HS-5 (cell line): ENCODE results near the gene LPIN2.
"Not testable (repeated sequence)": the region's sequence is repeated elsewhere in the genome, so short reads cannot be mapped to it uniquely, and the experiment has no call there.

ENCODE experiments used
- DNase-seq: peaks from one replicate; pipeline ENCODE4 v3.0.0-alpha.2; 2012; ENCODE audit warnings: low read depth

Gene LPIN2

DNA sequence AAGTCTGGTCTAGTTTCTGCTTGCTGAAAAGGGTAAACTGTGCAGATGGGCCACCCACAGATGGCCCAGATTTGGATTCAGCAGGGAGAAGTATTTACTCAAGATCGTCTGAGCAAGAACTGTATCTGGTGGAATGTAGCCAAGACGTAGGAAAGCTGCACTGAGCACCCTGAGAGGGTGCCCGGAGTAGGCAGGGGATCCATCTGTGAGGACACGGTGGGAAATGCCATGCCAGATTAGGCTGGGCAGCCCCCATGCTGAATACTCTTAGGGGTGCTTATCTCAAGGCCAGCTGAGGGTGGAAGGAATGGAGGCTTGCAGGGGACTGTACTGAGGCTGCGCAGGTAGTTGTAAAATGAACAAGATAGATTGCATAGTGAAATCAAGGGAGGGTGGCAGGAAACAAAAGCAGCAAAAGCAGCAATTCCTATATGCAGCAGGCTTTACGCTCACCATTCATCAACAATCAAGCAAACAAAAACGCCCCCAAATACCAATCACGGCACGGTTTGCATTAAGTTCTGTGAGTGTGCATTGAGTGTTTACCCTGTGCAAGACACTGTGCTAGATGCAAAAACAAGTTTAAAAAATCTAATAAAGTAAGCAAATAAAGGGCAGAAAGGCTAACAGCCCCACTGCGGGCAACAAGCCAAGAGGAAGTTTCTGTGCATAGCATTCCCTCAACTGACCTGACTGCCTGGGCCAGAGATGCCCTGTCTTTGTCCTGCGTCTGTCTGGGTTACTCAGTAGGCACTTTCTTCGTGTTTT is 32.2 kb upstream of the LPIN2 start:
- DNase-seq, result no peak

GRCh38 chr18:3042379-3042778 is 29.4 kb upstream of the LPIN2 start:
- DNase-seq, result no peak

GRCh38 chr18:3041843-3042242 is 28.9 kb upstream of the LPIN2 start:
- no peak for DNase-seq

GRCh38 chr18:3040881-3041280 is 27.9 kb upstream of the LPIN2 start:
- no peak for DNase-seq

DNA sequence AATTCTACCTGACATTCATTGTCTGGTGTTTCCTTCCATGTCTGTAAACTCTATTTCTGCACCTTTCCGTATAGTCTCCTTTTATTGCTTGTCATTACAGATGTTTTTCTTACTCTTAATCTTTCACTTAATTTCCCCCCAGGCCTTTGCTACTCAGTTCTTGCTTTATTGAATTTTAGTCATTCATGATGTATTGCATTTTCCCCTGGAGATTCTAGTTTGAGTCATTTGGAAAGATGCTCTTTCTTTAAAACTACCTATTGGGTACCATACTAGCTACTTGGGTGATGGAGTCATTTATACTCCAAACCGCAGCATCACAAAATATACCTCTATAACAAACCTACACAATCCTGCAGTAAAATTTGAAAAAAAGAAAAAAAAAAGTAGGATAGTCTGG is 27.2 kb upstream of the LPIN2 start:
- no peak for DNase-seq

DNA sequence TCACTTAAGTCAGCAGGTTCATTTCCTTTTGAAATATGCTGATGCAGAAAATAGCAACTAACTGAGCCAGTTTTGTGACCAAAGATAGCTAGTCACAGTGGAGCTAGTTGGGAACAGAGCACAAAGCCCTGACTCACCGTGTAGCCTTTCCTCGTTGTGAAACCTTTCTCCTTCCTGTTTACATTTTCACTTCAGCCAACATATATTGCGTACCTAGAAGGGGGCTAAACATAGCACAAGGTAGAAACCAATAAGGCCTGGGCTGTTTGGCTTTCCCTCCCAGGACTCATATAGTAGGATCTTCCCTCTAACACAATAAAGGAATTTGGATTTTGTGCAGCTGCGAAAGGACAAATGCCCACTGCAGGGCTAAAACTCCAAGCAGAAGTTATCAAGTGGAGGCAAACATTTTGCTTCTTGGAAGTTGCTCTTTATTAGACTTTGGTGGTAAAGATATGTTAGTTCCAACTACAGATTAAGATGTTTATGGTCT is 24.5 kb upstream of the LPIN2 start:
- peak; percentile 40 for DNase-seq

DNA sequence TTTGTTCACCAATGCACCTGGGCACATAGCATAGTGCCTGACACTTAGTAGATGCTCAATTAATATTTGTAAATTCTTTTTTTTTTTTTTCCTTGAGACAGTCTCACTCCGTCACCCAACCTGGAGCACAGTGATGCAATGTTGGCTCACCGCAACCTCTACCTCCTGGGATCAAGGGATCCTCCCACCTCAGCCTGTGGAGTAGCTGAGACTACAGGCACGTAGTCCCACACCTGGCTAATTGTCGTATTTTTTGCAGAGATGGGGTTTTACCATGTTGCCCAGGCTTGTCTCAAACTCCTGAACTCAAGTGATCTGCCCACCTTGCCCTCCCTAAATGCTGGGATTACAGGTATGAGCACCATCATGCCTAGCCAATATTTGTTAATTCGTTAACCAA is 23.2 kb upstream of the LPIN2 start:
- DNase-seq, result no peak

- no peak for DNase-seq
Observed at GRCh38 chr18:3035635-3036034, 22.7 kb upstream of the LPIN2 start.

DNA sequence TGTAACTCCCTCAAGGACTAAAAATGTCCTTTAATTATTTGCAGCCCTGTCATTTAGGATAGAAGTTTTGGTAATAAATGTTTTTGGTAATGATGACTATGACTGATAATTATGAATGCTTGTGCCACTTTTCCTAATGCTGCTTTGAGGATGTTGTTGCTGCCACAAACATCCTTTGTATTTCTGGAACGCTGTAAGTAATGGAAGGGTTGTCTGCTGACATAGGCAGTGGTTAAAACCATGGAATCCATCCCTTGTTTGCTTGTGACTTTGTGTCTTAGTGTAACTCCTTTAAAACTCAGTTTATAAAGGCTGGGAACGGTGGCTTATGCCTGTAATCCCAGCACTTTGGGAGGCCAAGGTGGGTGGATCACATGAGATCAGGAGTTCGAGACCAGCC is 19.8 kb upstream of the LPIN2 start:
- no peak for DNase-seq

GRCh38 chr18:3029215-3029952 is 16.4 kb upstream of the LPIN2 start:
- DNase-seq, result no peak

- DNase-seq, result not testable (repeated sequence)
Observed at GRCh38 chr18:3028115-3028514, 15.2 kb upstream of the LPIN2 start.

- no peak for DNase-seq
Observed at GRCh38 chr18:3027370-3027891, 14.5 kb upstream of the LPIN2 start.

DNA sequence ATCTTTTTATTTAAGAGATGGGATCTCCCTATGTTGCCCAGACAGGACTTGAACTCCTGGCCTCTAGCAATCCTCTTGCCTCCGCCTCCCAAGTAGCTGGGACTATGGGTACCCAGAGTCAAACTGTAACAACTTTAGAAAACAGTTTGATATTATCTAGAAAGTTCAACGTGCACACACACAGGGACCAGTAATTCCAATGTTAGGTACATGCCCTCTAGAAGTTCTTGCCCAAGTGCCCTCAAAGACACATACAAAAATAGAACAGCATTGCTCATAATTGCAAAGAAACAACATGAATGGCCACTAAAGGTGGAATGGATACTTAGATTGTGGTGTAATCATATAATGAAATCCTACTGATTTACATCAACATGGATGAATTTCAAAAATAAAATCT is 12.6 kb upstream of the LPIN2 start:
- DNase-seq, result no peak

- DNase-seq, result not testable (repeated sequence)
Observed at GRCh38 chr18:3023603-3024002, 10.7 kb upstream of the LPIN2 start.

DNA sequence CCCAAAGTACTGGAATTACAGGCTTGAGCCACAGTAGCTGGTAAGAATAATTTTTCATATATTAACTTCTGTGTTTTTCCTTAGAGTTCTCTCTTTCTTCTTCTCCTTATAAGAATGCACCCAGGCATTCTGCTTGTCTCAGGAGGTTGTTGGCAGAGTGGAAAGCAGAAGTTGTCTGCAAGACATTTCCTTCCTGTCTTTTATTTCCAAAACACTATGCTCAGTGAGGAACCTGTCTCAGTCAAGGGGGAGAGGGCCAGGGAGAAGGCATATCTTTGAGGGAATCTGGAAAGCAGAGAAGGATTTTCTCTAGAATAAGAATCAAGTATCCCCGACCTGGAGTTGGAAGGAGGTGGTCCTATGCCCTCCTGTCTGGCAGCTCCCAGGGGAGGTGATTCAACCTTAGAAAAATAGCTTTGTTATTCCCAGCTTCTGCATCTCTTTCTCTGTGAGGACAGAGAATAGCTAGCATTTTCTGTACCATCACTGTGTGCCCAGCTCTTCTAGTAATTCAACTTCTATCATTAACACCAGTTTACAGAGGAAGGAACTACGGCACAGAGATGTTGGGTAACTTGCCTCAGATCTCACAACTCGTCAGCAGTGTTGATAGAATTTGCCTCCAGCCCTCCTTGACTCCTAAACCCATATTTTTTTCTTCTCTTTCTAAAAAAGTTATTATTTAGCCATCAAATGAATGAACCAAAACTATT is 3.8 kb upstream of the LPIN2 start:
- DNase-seq, result no peak

- DNase-seq, result no peak
Observed at GRCh38 chr18:3015851-3016250, 2.9 kb upstream of the LPIN2 start.

GRCh38 chr18:3015204-3015592 is 2.3 kb upstream of the LPIN2 start:
- DNase-seq, result peak; percentile 84

DNA sequence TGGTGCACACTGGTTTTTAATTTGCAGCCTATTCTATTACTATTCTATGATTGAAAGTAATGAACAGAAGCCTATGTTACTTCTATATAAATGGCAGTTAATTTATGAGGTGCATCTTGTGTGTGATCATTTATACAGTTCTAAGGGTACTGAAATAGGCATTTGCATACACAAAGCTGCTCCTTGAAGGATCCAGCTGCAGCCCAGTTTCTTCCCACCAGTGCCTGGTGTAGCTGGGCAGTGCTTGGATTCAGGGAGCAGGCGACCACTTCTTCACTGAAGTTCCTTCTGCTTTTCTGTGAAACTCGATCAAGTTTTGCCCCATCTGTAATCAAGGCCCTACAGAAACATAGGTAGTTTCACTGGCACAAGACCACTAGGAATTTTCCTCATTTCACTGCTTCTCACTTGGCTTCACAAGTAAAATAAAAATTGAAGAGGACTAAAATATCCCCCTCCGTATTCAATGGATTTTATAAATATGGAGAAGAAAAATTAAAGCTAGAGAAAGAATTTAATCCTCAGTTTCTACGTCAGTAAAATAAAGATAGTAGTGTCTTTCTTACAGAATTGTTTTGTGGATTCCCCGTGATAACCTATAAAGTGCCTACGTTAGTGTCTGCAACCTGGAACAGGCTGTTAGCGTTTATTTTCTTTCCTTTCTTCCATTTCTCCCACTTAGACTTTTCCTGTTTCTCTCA is 1.7 kb upstream of the LPIN2 start:
- no peak for DNase-seq

DNA sequence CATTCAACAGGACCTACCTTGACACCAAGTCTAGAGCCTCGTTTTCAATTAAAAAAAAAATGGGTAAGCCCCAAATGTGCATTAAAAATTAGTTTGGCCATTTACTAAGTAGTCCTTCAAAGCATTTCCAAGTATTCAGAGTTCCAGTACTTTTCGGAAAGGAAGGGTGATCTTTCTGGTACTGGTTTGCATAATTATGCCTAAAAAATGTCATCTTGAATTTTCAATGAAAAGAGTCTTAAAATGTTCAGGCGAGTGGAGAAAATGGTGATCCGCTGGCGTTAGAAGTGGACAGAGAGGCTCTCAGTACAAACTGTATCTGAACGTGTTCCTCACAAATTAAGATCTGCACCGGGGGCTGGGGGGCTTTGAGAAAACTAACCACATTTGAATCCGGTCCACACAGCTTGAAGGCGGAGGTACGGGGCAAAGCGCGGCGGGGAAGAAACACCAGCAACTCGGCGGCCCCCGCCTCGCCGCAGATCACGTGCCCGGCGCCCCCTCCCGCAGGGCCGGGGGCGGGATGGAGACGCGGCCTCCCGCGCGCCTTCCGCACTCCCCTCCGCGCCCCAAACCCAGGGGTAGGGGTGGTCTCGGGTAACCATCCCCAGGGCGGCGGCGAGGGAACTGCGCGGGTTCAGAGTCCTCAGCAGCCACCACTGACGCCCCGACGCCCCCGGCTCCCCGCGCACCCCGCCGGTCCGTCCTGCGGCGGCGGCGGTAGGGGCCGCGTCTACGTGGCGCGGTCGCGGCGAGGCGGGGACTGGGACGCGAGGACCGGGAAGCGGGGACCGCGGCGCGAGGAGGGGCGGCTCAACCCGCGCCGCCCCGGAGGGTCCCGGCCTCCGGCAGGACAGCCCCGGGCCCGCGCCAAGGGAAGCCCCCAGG is 564 bp downstream of the LPIN2 start:
- no peak for DNase-seq

DNA sequence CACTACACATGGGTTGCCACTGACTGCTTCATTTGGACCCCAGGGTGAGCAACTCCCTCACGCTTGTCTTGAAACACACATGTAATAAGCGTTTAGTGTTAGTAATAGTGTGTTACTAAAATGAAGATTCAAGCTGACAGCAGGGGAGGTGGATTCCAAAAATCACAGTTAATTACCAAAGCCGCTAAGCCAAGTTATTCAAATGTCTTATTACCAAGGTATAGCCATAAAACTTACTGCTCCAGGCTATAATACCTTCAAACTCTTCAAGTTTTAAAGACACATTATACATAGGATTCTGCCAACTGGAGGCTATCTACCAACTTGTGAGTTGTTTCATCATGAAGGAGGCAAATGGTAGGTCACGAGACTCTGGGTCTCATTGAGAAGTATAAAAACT is 2.9 kb downstream of the LPIN2 start:
- no peak for DNase-seq

DNA sequence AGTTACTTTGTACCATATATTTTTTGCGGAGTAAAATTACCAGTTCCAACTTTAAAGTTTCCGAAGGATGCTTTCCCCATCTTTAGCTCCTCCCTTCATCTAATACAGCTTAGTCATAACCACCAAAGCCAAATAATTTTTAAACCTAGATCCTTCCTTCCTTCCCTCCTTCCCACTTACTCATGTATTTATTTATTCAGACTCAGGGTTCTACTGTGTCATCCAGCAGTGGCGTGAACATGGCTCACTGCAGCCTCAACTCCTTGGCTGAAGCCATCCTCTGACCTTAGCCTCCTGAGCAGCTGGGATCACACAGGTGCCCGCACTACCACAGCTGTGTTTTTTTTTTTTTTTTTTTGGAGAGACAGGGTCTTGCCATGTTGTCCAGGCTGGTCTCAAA is 4.4 kb downstream of the LPIN2 start:
- peak; percentile 39 for DNase-seq
